Mesendoderm (in vitro differentiated cells): ENCODE measurements around the gene ARID1B.

Experiments used
- DNase-seq: peaks from one replicate; pipeline ENCODE4 v3.0.0; 2013
- H2AK5ac ChIP-seq: 2 replicates; pipeline ENCODE4 v1.6.1; 2013; ENCODE audit warnings: low read length, inconsistent platforms
- H2BK120ac ChIP-seq: 2 replicates; pipeline ENCODE4 v1.6.1; 2013; ENCODE audit warnings: low read depth, mild to moderate bottlenecking, low read length, moderate library complexity, mixed read lengths
- H2BK15ac ChIP-seq: replicated peaks from 2 replicates; pipeline ENCODE4 v1.6.1; 2013; ENCODE audit warnings: low read depth, mild to moderate bottlenecking, moderate library complexity
- H2BK5ac ChIP-seq: 2 replicates; pipeline ENCODE4 v1.6.1; 2013; ENCODE audit warnings: low read length, inconsistent platforms
- H3K18ac ChIP-seq: 2 replicates; pipeline ENCODE4 v1.6.1; 2013; ENCODE audit warnings: mild to moderate bottlenecking, low read length, mixed read lengths
- H3K23ac ChIP-seq: one replicate; pipeline ENCODE4 v1.6.1; 2013; ENCODE audit warnings: low read length
- H3K27ac ChIP-seq: 2 replicates; pipeline ENCODE4 v1.5.1; 2013; ENCODE audit warnings: low read depth, mild to moderate bottlenecking, inconsistent platforms, low read length, moderate library complexity
- H3K27me3 ChIP-seq: 2 replicates; pipeline ENCODE4 v1.6.1; 2013; ENCODE audit warnings: low read length, control low read depth, mild to moderate bottlenecking, inconsistent platforms; ENCODE audit not compliant: insufficient read depth, poor library complexity
- H3K36me3 ChIP-seq: 2 replicates; pipeline ENCODE4 v1.6.1; 2013; ENCODE audit warnings: low read length, inconsistent platforms; ENCODE audit not compliant: control insufficient read depth, insufficient read depth
- H3K4ac ChIP-seq: one replicate; pipeline ENCODE4 v1.6.1; 2013; ENCODE audit warnings: low read depth, mild to moderate bottlenecking, low read length, moderate library complexity
- H3K4me1 ChIP-seq: 2 replicates; pipeline ENCODE4 v1.6.1; 2013; ENCODE audit warnings: low read depth, low read length, inconsistent platforms; ENCODE audit not compliant: control insufficient read depth
- H3K4me2 ChIP-seq: 2 replicates; pipeline ENCODE4 v1.6.1; 2013; ENCODE audit warnings: low read length
- H3K4me3 ChIP-seq: 2 replicates; pipeline ENCODE4 v1.5.1; 2013; ENCODE audit warnings: mild to moderate bottlenecking, low read length
- H3K56ac ChIP-seq: one replicate; pipeline ENCODE4 v1.6.1; 2013; ENCODE audit warnings: low read length
- H3K79me1 ChIP-seq: 2 replicates; pipeline ENCODE4 v1.6.1; 2013; ENCODE audit warnings: low read length, inconsistent platforms
- H3K79me2 ChIP-seq: 2 replicates; pipeline ENCODE4 v1.6.1; 2013; ENCODE audit warnings: mild to moderate bottlenecking, low read length; ENCODE audit not compliant: control insufficient read depth, insufficient read depth
- H3K9ac ChIP-seq: 2 replicates; pipeline ENCODE4 v1.6.1; 2013; ENCODE audit warnings: low read length, inconsistent platforms
- H4K5ac ChIP-seq: one replicate; pipeline ENCODE4 v1.6.1; 2013; ENCODE audit warnings: low read length
- H4K8ac ChIP-seq: one replicate; pipeline ENCODE4 v1.6.1; 2013; ENCODE audit warnings: low read depth, mild to moderate bottlenecking, control low read depth, low read length, moderate library complexity
- whole genome bisulfite sequencing: extraction: QIAGEN DNeasy Blood & Tissue Kit; methylation state at CpG from one replicate; pipeline ENCODE4 v1.1.7; 2013; ENCODE audit warnings: low lambda C conversion rate, missing lambda C conversion rate; ENCODE audit not compliant: insufficient coverage; ENCODE audit errors: extremely low coverage; 5-methylcytosine and 5-hydroxymethylcytosine counted together

ARID1B gene

DNA sequence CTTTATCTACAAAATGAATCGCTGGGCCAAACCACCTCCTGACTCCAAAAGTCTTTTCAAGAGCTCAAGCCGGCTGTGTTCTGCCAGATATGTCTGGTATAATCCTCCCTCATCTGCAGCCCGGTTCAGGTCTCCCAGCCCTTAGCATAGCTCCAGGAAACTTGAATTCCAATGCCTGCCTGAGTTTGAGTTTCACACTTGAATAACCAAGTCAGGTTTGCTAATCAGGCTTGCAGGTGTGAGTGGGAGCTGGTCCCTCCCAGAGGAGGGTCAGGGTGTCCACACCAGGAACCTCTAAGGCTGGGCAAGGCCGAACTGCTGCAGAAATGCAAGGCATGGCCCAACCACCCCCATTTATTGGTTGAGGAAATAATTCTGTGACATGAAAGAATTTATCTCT lies 449.6 kb downstream of the ARID1B start:
- no peak overlapping the region for H4K8ac ChIP-seq
- H3K18ac ChIP-seq, result no peak overlapping the region
- no peak overlapping the region for H3K56ac ChIP-seq
- no peak overlapping the region for H2BK120ac ChIP-seq
- DNase-seq, result no peak
- no peak overlapping the region for H4K5ac ChIP-seq
- no peaks in the 10 kb centered on the region for H3K36me3 ChIP-seq
- no peak overlapping the region for H3K4me3 ChIP-seq
- no peaks in the 10 kb centered on the region for H3K79me1 ChIP-seq
- no peaks in the 10 kb centered on the region for H3K79me2 ChIP-seq
- no peak overlapping the region for H3K4ac ChIP-seq
- H3K27ac ChIP-seq, result no peak overlapping the region
- H3K23ac ChIP-seq, result no peak overlapping the region
- no CpG with 5 or more reads among the region's 4 CpGs for WGBS
- no peaks in the 10 kb centered on the region for H3K27me3 ChIP-seq
- H2BK15ac ChIP-seq, result no peak overlapping the region
- H3K4me1 ChIP-seq, result no peaks in the 10 kb centered on the region
- no peak overlapping the region for H3K9ac ChIP-seq
- H2AK5ac ChIP-seq, result no peak overlapping the region
- no peak overlapping the region for H2BK5ac ChIP-seq
- H3K4me2 ChIP-seq, result no peak overlapping the region

DNA sequence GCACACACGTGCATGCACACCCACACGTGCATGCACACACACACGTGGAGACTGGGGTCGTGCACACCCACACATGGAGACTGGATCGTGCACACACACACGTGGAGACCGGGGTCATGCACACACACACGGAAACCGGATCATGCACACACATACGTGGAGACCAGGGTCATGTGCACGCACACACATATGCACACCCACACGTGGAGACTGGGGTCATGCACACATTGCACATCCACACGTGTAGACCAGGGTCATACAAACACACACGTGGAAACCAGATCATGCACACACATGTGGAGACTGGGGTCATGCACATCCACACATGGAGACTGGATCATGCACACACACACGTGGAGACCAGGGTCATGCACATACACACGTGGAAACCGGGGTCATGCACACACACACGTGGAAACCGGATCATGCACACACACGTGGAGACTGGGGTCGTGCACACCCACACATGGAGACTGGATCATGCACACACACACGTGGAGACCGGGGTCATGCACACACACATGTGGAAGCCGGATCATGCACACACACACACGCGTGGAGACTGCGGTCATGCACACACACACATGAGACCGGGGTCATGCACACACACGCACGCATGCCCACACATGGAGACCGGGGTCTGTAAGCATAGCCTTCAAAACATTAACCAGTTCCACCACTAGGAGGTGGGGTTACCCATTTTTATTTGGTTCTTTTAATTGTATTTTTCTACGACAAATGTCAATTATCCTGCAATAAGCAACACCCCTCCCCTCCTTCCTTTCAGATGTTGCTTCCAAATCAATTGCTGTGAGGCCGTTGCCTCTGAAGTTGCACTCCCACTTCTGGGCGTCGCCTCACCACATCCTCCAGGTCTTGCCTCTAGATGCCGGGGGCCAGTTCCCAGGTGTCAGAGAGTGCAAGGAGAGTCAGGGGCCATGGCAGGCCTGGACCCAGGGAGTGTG lies 450.3 kb downstream of the ARID1B start:
- no peaks in the 10 kb centered on the region for H3K79me1 ChIP-seq
- H3K4me3 ChIP-seq, result no peak overlapping the region
- H3K27ac ChIP-seq, result no peak overlapping the region
- H2BK5ac ChIP-seq, result no peak overlapping the region
- no peak overlapping the region for H4K8ac ChIP-seq
- H2BK15ac ChIP-seq, result no peak overlapping the region
- no peak overlapping the region for H3K4ac ChIP-seq
- H4K5ac ChIP-seq, result no peak overlapping the region
- no peak overlapping the region for H3K56ac ChIP-seq
- H3K4me1 ChIP-seq, result no peaks in the 10 kb centered on the region
- DNase-seq, result peak; percentile 33
- H3K79me2 ChIP-seq, result no peaks in the 10 kb centered on the region
- H3K9ac ChIP-seq, result no peak overlapping the region
- no peaks in the 10 kb centered on the region for H3K27me3 ChIP-seq
- no peak overlapping the region for H3K23ac ChIP-seq
- H3K18ac ChIP-seq, result no peak overlapping the region
- no peak overlapping the region for H2BK120ac ChIP-seq
- no peak overlapping the region for H2AK5ac ChIP-seq
- H3K36me3 ChIP-seq, result no peaks in the 10 kb centered on the region
- no CpG with 5 or more reads among the region's 36 CpGs for WGBS
- H3K4me2 ChIP-seq, result no peak overlapping the region

DNA sequence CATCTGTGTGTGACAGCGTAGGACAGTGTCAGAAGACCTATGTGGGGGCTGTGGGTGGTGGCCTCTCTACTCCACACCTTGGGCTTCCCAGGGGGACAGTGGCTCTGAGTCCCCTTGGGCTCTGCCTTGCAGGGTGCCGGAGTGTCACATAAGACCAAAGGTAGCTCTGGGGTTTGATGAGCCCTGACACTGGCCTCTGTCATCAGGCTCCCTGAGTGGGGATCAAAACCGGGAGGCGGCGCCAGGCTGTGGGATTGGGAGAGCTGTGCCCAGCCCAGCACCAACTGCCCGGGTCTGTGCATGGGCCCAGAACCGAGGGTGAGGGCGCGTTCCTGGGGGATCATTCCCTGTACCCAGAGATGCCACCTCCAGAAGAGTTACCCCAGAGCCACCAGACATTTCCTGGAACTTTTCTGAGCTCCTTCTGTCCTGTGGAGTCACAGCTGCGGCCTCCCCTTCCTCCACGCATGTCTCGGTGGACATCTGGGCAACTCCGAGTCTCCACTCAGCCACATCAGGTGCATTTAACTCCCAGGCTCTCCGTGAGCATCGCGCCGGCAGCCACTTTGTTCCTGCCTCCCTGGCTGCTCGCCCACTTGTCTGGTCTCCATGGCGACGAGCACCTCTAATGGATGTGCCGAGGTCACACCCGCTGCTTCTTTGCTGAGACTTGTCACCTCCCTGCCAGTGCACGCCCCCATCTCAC lies 451.4 kb downstream of the ARID1B start:
- peak; percentile 32 for DNase-seq
- H3K4ac ChIP-seq, result no peak overlapping the region
- H4K5ac ChIP-seq, result no peak overlapping the region
- no peak overlapping the region for H3K56ac ChIP-seq
- H3K79me2 ChIP-seq, result no peaks in the 10 kb centered on the region
- H2BK5ac ChIP-seq, result no peak overlapping the region
- no peak overlapping the region for H3K4me2 ChIP-seq
- H3K79me1 ChIP-seq, result no peaks in the 10 kb centered on the region
- no peak overlapping the region for H2BK120ac ChIP-seq
- H2BK15ac ChIP-seq, result no peak overlapping the region
- no CpG with 5 or more reads among the region's 23 CpGs for WGBS
- no peak overlapping the region for H3K9ac ChIP-seq
- no peak overlapping the region for H3K27ac ChIP-seq
- no peaks in the 10 kb centered on the region for H3K36me3 ChIP-seq
- no peak overlapping the region for H3K18ac ChIP-seq
- H3K4me3 ChIP-seq, result no peak overlapping the region
- H3K23ac ChIP-seq, result no peak overlapping the region
- no peaks in the 10 kb centered on the region for H3K4me1 ChIP-seq
- no peak overlapping the region for H4K8ac ChIP-seq
- H3K27me3 ChIP-seq, result no peaks in the 10 kb centered on the region
- no peak overlapping the region for H2AK5ac ChIP-seq

DNA sequence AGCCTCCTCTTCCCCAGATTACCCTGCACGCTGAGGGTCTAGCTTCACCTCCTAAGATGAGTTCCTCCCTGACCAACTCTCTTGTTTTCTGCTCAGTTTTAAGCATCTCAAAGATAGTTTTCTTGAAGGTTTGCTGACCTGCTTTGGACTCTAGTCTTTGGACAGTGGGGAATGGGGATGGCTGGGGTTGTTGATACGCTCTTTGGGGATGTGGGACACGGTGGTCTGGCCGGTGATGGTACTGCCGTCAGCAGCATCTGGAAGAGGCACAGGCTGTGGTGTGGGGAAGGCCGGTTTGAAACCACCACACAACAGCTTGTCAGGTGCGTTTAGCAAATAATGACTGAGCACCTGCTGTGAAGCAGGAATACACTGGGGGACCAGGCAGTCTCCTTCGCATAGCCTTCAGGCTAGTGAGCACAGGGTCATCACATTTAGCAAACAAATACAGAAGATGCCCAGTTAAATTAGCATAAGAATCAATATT lies 452.0 kb downstream of the ARID1B start:
- no peaks in the 10 kb centered on the region for H3K79me2 ChIP-seq
- no peak overlapping the region for H4K5ac ChIP-seq
- H3K56ac ChIP-seq, result no peak overlapping the region
- H3K9ac ChIP-seq, result no peak overlapping the region
- no CpG with 5 or more reads among the region's 8 CpGs for WGBS
- H3K27ac ChIP-seq, result no peak overlapping the region
- no peak overlapping the region for H3K4me3 ChIP-seq
- H3K4ac ChIP-seq, result no peak overlapping the region
- no peak for DNase-seq
- H2AK5ac ChIP-seq, result no peak overlapping the region
- H3K23ac ChIP-seq, result no peak overlapping the region
- no peaks in the 10 kb centered on the region for H3K36me3 ChIP-seq
- H2BK5ac ChIP-seq, result no peak overlapping the region
- H2BK120ac ChIP-seq, result no peak overlapping the region
- no peak overlapping the region for H2BK15ac ChIP-seq
- H3K4me1 ChIP-seq, result no peaks in the 10 kb centered on the region
- no peak overlapping the region for H3K4me2 ChIP-seq
- H3K18ac ChIP-seq, result no peak overlapping the region
- H3K27me3 ChIP-seq, result no peaks in the 10 kb centered on the region
- no peak overlapping the region for H4K8ac ChIP-seq
- H3K79me1 ChIP-seq, result no peaks in the 10 kb centered on the region

DNA sequence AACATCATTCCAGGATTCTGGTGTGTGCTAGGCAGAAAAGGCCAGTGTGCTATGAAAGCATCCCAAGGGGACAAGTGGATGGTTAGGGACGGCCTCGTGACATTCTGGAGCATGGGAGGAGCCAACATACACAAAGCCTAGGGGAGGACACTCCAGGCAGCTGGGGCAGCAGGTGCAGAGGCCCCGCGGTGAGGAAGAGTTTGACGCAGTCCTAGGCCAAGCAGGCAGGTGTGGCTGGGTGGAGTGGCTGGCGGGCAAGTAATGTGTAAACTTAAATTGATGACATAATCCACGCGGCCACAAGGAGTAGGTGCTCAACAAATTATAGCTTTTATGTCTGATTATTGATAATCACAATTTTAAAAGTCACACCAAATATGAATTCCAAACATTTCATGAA lies 452.5 kb downstream of the ARID1B start:
- no peak for DNase-seq
- no peak overlapping the region for H2BK5ac ChIP-seq
- WGBS, result no CpG with 5 or more reads among the region's 8 CpGs
- no peak overlapping the region for H2BK15ac ChIP-seq
- H2AK5ac ChIP-seq, result no peak overlapping the region
- H4K8ac ChIP-seq, result no peak overlapping the region
- no peaks in the 10 kb centered on the region for H3K27me3 ChIP-seq
- no peak overlapping the region for H4K5ac ChIP-seq
- H3K56ac ChIP-seq, result no peak overlapping the region
- no peak overlapping the region for H3K4ac ChIP-seq
- H3K4me1 ChIP-seq, result no peaks in the 10 kb centered on the region
- no peaks in the 10 kb centered on the region for H3K79me2 ChIP-seq
- H3K23ac ChIP-seq, result no peak overlapping the region
- H3K4me2 ChIP-seq, result no peak overlapping the region
- H3K18ac ChIP-seq, result no peak overlapping the region
- H3K27ac ChIP-seq, result no peak overlapping the region
- no peak overlapping the region for H2BK120ac ChIP-seq
- no peaks in the 10 kb centered on the region for H3K36me3 ChIP-seq
- no peak overlapping the region for H3K9ac ChIP-seq
- H3K79me1 ChIP-seq, result no peaks in the 10 kb centered on the region
- H3K4me3 ChIP-seq, result no peak overlapping the region
